SK-N-SH (cell line): Measurements from ENCODE around the gene FAM177A1. TPM values are rescaled to one million over a fixed set of nuclear protein-coding genes. Genes with fewer than 3 reads are reported as not detected.

ENCODE experiments used
- CTCF ChIA-PET: fragments of 300-600, 350-600 bp; formaldehyde crosslinking; extraction: SDS; loops from one replicate; lab custom pipeline; 2021; lab: Yijun Ruan, JAX
- POLR2A ChIA-PET: fragments of 350-600 bp; sonication (Branson Sonifier 250); formaldehyde crosslinking; extraction: SDS; loops from one replicate; lab custom pipeline; 2020; ENCODE audit warnings: antibody characterized with exemption, inconsistent platforms; lab: Yijun Ruan, JAX
- DNase-seq: peaks from one replicate; pipeline ENCODE4 v3.0.0; 2012
- H2AFZ ChIP-seq: fragments of 200-600 bp; sonication (generic); 2 replicates; pipeline ENCODE4 v1.8.1; 2016; ENCODE audit warnings: antibody characterized with exemption, mild to moderate bottlenecking, low read depth
- H3F3A ChIP-seq: fragments of 200-600 bp; sonication (generic); replicated peaks from 2 replicates; pipeline ENCODE3; 2016; ENCODE audit warnings: antibody characterized with exemption, mild to moderate bottlenecking; ENCODE audit not compliant: insufficient read depth
- H3K27ac ChIP-seq, 2 experiments: fragments of 200-500 bp in 1 of 2; fragments of 200-600 bp in 1 of 2; sonication (Bioruptor generic) in 1 of 2; sonication (generic), shearing (Covaris generic) in 1 of 2; 2 replicates each; pipeline versions ENCODE4 v1.5.1 to v1.6.1; 2014 to 2016; ENCODE audit warnings: low read depth in 2 of 2, inconsistent platforms in 1 of 2, low read length in 1 of 2, mild to moderate bottlenecking in 1 of 2, mixed read lengths in 1 of 2
- H3K27me3 ChIP-seq: fragments of 200-600 bp; sonication (generic), shearing (Covaris generic); 2 replicates; pipeline ENCODE4 v1.6.1; 2016; ENCODE audit warnings: mixed run types; ENCODE audit not compliant: insufficient read depth
- H3K36me3 ChIP-seq, 2 experiments: fragments of 200-500 bp in 1 of 2; fragments of 200-600 bp in 1 of 2; sonication (Bioruptor generic) in 1 of 2; sonication (generic) in 1 of 2; replicated peaks in 1 of 2; 2 replicates each; pipeline versions ENCODE3 to v1.5.1; 2014 to 2016; ENCODE audit warnings: low read length in 1 of 2, mild to moderate bottlenecking in 1 of 2; ENCODE audit not compliant: insufficient read depth in 2 of 2, control insufficient read depth in 1 of 2
- H3K4me1 ChIP-seq, 2 experiments: fragments of 200-500 bp in 1 of 2; fragments of 200-600 bp in 1 of 2; sonication (Bioruptor generic) in 1 of 2; sonication (generic), shearing (Covaris generic) in 1 of 2; 2 replicates each; pipeline versions ENCODE4 v1.5.1 to v1.6.1; 2014 to 2016; ENCODE audit warnings: low read depth in 1 of 2, low read length in 1 of 2, mixed run types in 1 of 2; ENCODE audit not compliant: insufficient read depth in 2 of 2, control insufficient read depth in 1 of 2
- H3K4me2 ChIP-seq: fragments of 200-600 bp; sonication (generic), shearing (Covaris generic); 2 replicates; pipeline ENCODE4 v1.6.1; 2017; ENCODE audit warnings: mixed run types
- H3K4me3 ChIP-seq, 2 experiments: fragments of 200-500 bp in 1 of 2; fragments of 200-600 bp in 1 of 2; sonication (Bioruptor generic) in 1 of 2; sonication (generic), shearing (Covaris generic) in 1 of 2; 2 replicates each; pipeline versions ENCODE4 v1.5.1 to v1.8.1; 2014 to 2016; ENCODE audit warnings: low read depth in 2 of 2, inconsistent platforms in 1 of 2, low read length in 1 of 2, mild to moderate bottlenecking in 1 of 2, mixed read lengths in 1 of 2, moderate library complexity in 1 of 2
- H3K79me2 ChIP-seq: fragments of 200-600 bp; sonication (generic); 2 replicates; pipeline ENCODE4 v1.8.1; 2017; ENCODE audit warnings: mild to moderate bottlenecking; ENCODE audit not compliant: insufficient read depth
- H3K9ac ChIP-seq: fragments of 200-600 bp; sonication (generic); 2 replicates; pipeline ENCODE4 v1.6.1; 2017; ENCODE audit warnings: mixed run types
- H3K9me2 ChIP-seq: fragments of 200-600 bp; sonication (generic); 2 replicates; pipeline ENCODE4 v1.6.1; 2017; ENCODE audit warnings: mixed run types
- H3K9me3 ChIP-seq: fragments of 200-600 bp; sonication (generic); 2 replicates; pipeline ENCODE4 v1.6.1; 2017; ENCODE audit warnings: mixed run types, mild to moderate bottlenecking, moderate library complexity
- H4K20me1 ChIP-seq: fragments of 200-600 bp; sonication (generic); 2 replicates; pipeline ENCODE4 v1.6.1; 2017; ENCODE audit warnings: mild to moderate bottlenecking, mixed run types; ENCODE audit not compliant: insufficient read depth
- CTCF ChIP-seq: fragments of 200-600 bp; sonication (generic); IDR thresholded peaks from 2 replicates; pipeline ENCODE4 v1.6.1; 2017; ENCODE audit warnings: antibody characterized with exemption, mild to moderate bottlenecking, moderate library complexity
- ELF1 ChIP-seq: IDR thresholded peaks from 2 replicates; pipeline ENCODE4 v1.4.0; 2012
- EP300 ChIP-seq, 2 experiments: IDR thresholded peaks; 2 replicates each; pipeline versions ENCODE4 v1.4.0 to v1.6.1; 2012; ENCODE audit warnings: borderline replicate concordance in 1 of 2, low read depth in 1 of 2, low read length in 1 of 2
- EZH2phosphoT487 ChIP-seq: fragments of 200-600 bp; sonication (generic); IDR thresholded peaks from 2 replicates; pipeline ENCODE4 v1.6.1; 2017; ENCODE audit warnings: low read depth, mixed run types, mild to moderate bottlenecking, antibody characterized with exemption, moderate library complexity, borderline replicate concordance
- FOSL2 ChIP-seq: IDR thresholded peaks from 2 replicates; pipeline ENCODE4 v1.4.0; 2012; ENCODE audit warnings: low read depth, mild to moderate bottlenecking, moderate library complexity, borderline replicate concordance
- FOXM1 ChIP-seq: IDR thresholded peaks from 2 replicates; pipeline ENCODE4 v1.4.0; 2012; ENCODE audit warnings: low read depth, mild to moderate bottlenecking
- GABPA ChIP-seq: IDR thresholded peaks from 2 replicates; pipeline ENCODE4 v1.4.0; 2012; ENCODE audit warnings: low read depth, mild to moderate bottlenecking
- MEF2A ChIP-seq: IDR thresholded peaks from 2 replicates; pipeline ENCODE4 v1.4.0; 2012; ENCODE audit warnings: low read depth, borderline replicate concordance
- MXI1 ChIP-seq: IDR thresholded peaks from 2 replicates; pipeline ENCODE4 v1.6.1; 2012; ENCODE audit warnings: mild to moderate bottlenecking, low read depth, low read length, improper control_type of control experiment
- NFIC ChIP-seq: IDR thresholded peaks from 2 replicates; pipeline ENCODE4 v1.4.0; 2012; ENCODE audit warnings: borderline replicate concordance
- NRF1 ChIP-seq: IDR thresholded peaks from 2 replicates; pipeline ENCODE4 v1.6.1; 2012; ENCODE audit warnings: low read depth, mild to moderate bottlenecking, low read length
- POLR2AphosphoS5 ChIP-seq: IDR thresholded peaks from 2 replicates; pipeline ENCODE4 v1.6.1; 2012; ENCODE audit warnings: low read depth, low read length
- RAD21 ChIP-seq: IDR thresholded peaks from 2 replicates; pipeline ENCODE4 v1.6.1; 2012; ENCODE audit warnings: mild to moderate bottlenecking, low read length
- RCOR1 ChIP-seq: fragments of 150-350 bp; IDR thresholded peaks from 2 replicates; pipeline ENCODE4 v1.6.1; 2017; ENCODE audit warnings: antibody characterized with exemption, low read length
- RFX5 ChIP-seq: IDR thresholded peaks from 2 replicates; pipeline ENCODE4 v1.6.1; 2012; ENCODE audit warnings: mild to moderate bottlenecking, improper control_type of control experiment, low read length
- RXRA ChIP-seq: IDR thresholded peaks from 2 replicates; pipeline ENCODE4 v1.4.0; 2012; ENCODE audit warnings: low read depth, mild to moderate bottlenecking, borderline replicate concordance
- SIN3A ChIP-seq: IDR thresholded peaks from 2 replicates; pipeline ENCODE4 v1.6.1; 2012; ENCODE audit warnings: low read depth, mild to moderate bottlenecking, low read length, moderate library complexity, borderline replicate concordance
- SMC3 ChIP-seq: IDR thresholded peaks from 2 replicates; pipeline ENCODE4 v1.6.1; 2012; ENCODE audit warnings: low read depth, low read length, improper control_type of control experiment
- TAF1 ChIP-seq: IDR thresholded peaks from 2 replicates; pipeline ENCODE4 v1.6.1; 2012; ENCODE audit warnings: low read depth, mild to moderate bottlenecking, low read length, moderate library complexity, borderline replicate concordance
- TCF12 ChIP-seq: IDR thresholded peaks from 2 replicates; pipeline ENCODE4 v1.4.0; 2012
- TEAD4 ChIP-seq: IDR thresholded peaks from 2 replicates; pipeline ENCODE4 v1.4.0; 2012; ENCODE audit warnings: mild to moderate bottlenecking, borderline replicate concordance; ENCODE audit not compliant: insufficient read depth
- USF2 ChIP-seq: fragments of 150-350 bp; IDR thresholded peaks from 2 replicates; pipeline ENCODE4 v1.6.1; 2017; ENCODE audit warnings: antibody characterized with exemption, low read length, low read depth, borderline replicate concordance
- YY1 ChIP-seq: IDR thresholded peaks from 2 replicates; pipeline ENCODE4 v1.4.0; 2012; ENCODE audit warnings: low read depth, mild to moderate bottlenecking
- ZBTB33 ChIP-seq: IDR thresholded peaks from 2 replicates; pipeline ENCODE4 v1.4.0; 2012; ENCODE audit warnings: low read depth, borderline replicate concordance
- whole genome bisulfite sequencing: methylation state at CpG from one replicate; pipeline ENCODE4 v1.1.6; 2017; ENCODE audit warnings: low lambda C conversion rate; 5-methylcytosine and 5-hydroxymethylcytosine counted together
- polyA plus RNA-seq, 3 experiments: library from polyadenylated mRNA; depleted of rRNA; stranded (reverse); fragments of >200 nt; gene quantifications; 2 replicates each; pipeline ENCODE4 v1.2.3, GENCODE V29; 2012

Gene FAM177A1
- polyA plus RNA-seq, 1 of the 3 experiments (the other 2 are of a cell fraction) = 36.7 TPM

GRCh38 chr14:35121026-35121886 lies 75.2 kb downstream of the FAM177A1 start:
- no peak for DNase-seq
- Histone ChIP-seq H3K9me2 (no peaks in the 10 kb centered on the region), H2AFZ (peak overlapping the region; percentile 90), H3F3A (peaks cover 6% of the 10 kb centered on the region), H3K79me2 (peaks cover 63% of the 10 kb centered on the region), H3K27ac (peak overlapping the region; percentile 98), H3K36me3 (no peaks in the 10 kb centered on the region), H3K9me3 (no peaks in the 10 kb centered on the region), H3K9ac (peak overlapping the region; percentile 90), H3K4me3 (peak overlapping the region; percentile 81), H3K4me1 (peaks cover 8 to 12% of the 10 kb centered on the region in 2 experiments; a peak in 3 of 4 replicates), H3K4me2 (peak overlapping the region; percentile 86), H3K27me3 (no peaks in the 10 kb centered on the region), H4K20me1 (no peaks in the 10 kb centered on the region)
- WGBS = 8% methylated on average over 34 of the region's 34 CpGs
- ChIA-PET POLR2A (interaction anchor here (0.6 to 1.9 kb wide), 4 partner anchors 75 to 412 kb away, joined by 3 to 5 read pairs (median 4); partner anchors contain the start of genes BAZ1A, INSM2 and PSMA6), CTCF (interaction anchor here (0.7 to 1.3 kb wide), 4 partner anchors 19 to 300 kb away, joined by 3 to 4 read pairs (median 4); no protein-coding TSS in a partner anchor)
- no peak for TF ChIP-seq MXI1
- TF ChIP-seq GABPA = no peak
- TF ChIP-seq POLR2AphosphoS5 = peak; percentile 86
- TF ChIP-seq USF2 = no peak
- TF ChIP-seq RCOR1 = 0 out of 2 replicates have a peak, but pooled peaks have one; percentile 26
- no peak for TF ChIP-seq RAD21
- no peak for TF ChIP-seq EP300 (IDR thresholded peaks at IDR 0.05; ENCODE audit: borderline replicate concordance in 1 of 2, low read depth in 1 of 2, low read length in 1 of 2)
- TF ChIP-seq ZBTB33 = no peak
- peak; percentile 69; the same call in 1 of the 2 replicates for TF ChIP-seq TAF1
- TF ChIP-seq TEAD4 = no peak
- TF ChIP-seq RFX5 = no peak
- 0 out of 2 replicates have a peak, but pooled peaks have one; percentile 22 for TF ChIP-seq TCF12
- no peak for TF ChIP-seq MEF2A
- no peak for TF ChIP-seq NFIC
- no peak for TF ChIP-seq ELF1
- no peak for TF ChIP-seq NRF1
- no peak for TF ChIP-seq SMC3
- TF ChIP-seq FOXM1 = no peak
- no peak; the same call in 1 of the 2 replicates for TF ChIP-seq SIN3A
- no peak for TF ChIP-seq EZH2phosphoT487
- no peak for TF ChIP-seq RXRA
- TF ChIP-seq FOSL2 = 0 out of 2 replicates have a peak, but pooled peaks have one; percentile 9
- TF ChIP-seq CTCF = no peak
- TF ChIP-seq YY1 = peak; percentile 30; the same call in 1 of the 2 replicates
